Activated naive CD8-positive, alpha-beta T cell treated with anti-CD3 and anti-CD28 coated beads, Interleukin-2, amount 10 ng/mL, durations not matched to agents 7 days and 5 days (primary cell): ENCODE measurements around the gene KRTDAP. TPM values are rescaled to one million over a fixed set of nuclear protein-coding genes. Genes with fewer than 3 reads are reported as not detected.
"Not testable (repeated sequence)": the region's sequence is repeated elsewhere in the genome, so short reads cannot be mapped to it uniquely, and the experiment has no call there.

Source experiments
- ATAC-seq: fragments of 150-1000 bp; cut with Tn5 transposase; one replicate; pipeline ENCODE4 v1.10.0; 2021; ENCODE audit warnings: low read depth, moderate library complexity
- POLR2A ChIA-PET: fragments of 350-600 bp; sonication (Branson Sonifier 250); formaldehyde crosslinking; loops from one replicate; lab custom pipeline; 2021; ENCODE audit warnings: antibody characterized with exemption; lab: Charles Lee
- DNase-seq: peaks from one replicate; pipeline ENCODE4 v3.0.0; 2021
- H3K27ac Mint-ChIP-seq: one replicate; pipeline ENCODE4 v1.8.0; 2022; ENCODE audit warnings: mild to moderate bottlenecking, mixed read lengths
- H3K27me3 Mint-ChIP-seq: one replicate; pipeline ENCODE4 v1.8.0; 2022; ENCODE audit warnings: mild to moderate bottlenecking, moderate library complexity, mixed read lengths
- H3K36me3 Mint-ChIP-seq: one replicate; pipeline ENCODE4 v1.8.0; 2021; ENCODE audit warnings: mild to moderate bottlenecking, mixed read lengths
- H3K4me1 Mint-ChIP-seq: one replicate; pipeline ENCODE4 v1.8.0; 2021; ENCODE audit warnings: mixed read lengths
- H3K4me3 Mint-ChIP-seq: one replicate; pipeline ENCODE4 v1.8.0; 2022; ENCODE audit warnings: mild to moderate bottlenecking, moderate library complexity, mixed read lengths
- H3K9me3 Mint-ChIP-seq: one replicate; pipeline ENCODE4 v1.8.0; 2021; ENCODE audit warnings: mixed read lengths
- total RNA-seq, 2 experiments: library from RNA; stranded (reverse); gene quantifications; one replicate each; pipeline ENCODE4 v1.2.3, GENCODE V29; 2021

Gene KRTDAP
- total RNA-seq, 2 experiments from 2014 or later = not detected

DNA sequence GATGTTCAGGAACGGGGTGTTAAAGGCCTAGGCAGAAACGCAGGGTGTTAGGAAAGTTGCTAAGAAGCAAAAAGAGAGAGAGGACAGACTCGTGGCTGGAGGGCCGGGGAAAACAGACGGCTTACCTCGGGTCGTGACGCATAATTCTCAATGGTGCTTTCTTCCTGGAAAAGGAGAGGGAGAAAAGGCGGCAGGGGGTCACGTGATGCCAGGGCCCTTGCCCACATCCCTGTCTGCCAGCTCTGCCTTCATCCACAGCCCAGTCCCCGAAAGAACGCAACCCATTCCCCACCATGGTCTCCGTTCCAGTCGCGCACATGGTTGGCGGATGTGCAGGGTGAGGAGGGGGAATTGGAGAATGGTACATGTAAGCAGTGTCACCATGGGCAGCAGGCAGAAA lies 1.6 kb downstream of the KRTDAP start:
- Mint-ChIP-seq H3K9me3 (no peaks in the 10 kb centered on the region), H3K27ac (no peak overlapping the region), H3K4me3 (no peak overlapping the region), H3K36me3 (no peaks in the 10 kb centered on the region), H3K27me3 (peaks cover 21% of the 10 kb centered on the region), H3K4me1 (peaks cover 2% of the 10 kb centered on the region)
- POLR2A ChIA-PET = no interaction called here
- no peak for DNase-seq
- ATAC-seq = no peak

DNA sequence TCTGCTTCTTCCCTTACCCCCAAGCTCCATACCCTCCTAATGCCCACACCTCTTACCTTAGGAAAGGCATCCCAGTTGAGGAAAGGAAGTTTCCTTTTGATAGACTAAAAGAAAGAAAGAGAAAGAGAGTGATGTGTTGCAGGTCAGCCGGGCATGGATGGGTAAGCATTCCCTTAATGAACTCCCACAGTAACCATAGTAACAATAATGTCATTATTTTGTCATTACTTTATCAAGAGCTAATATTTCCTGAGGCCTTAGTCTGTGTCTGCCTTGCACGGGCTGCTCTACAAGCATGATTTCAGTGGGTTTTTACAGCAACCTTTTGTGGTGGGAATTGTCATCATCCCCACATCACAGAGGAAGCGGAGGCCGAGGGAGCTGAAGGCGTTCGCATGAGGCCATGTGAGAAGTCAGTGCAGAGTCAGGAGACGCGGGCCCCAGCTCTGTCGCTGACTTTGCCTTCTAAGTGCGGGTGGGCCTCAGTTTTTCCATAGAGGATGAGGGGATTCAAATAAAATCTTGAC lies 2.5 kb downstream of the KRTDAP start:
- Mint-ChIP-seq H3K27ac (no peak overlapping the region), H3K27me3 (peaks cover 15% of the 10 kb centered on the region), H3K36me3 (no peaks in the 10 kb centered on the region), H3K4me1 (peaks cover 2% of the 10 kb centered on the region), H3K9me3 (no peaks in the 10 kb centered on the region), H3K4me3 (no peak overlapping the region)
- ATAC-seq = no peak
- POLR2A ChIA-PET = no interaction called here
- DNase-seq = no peak

DNA sequence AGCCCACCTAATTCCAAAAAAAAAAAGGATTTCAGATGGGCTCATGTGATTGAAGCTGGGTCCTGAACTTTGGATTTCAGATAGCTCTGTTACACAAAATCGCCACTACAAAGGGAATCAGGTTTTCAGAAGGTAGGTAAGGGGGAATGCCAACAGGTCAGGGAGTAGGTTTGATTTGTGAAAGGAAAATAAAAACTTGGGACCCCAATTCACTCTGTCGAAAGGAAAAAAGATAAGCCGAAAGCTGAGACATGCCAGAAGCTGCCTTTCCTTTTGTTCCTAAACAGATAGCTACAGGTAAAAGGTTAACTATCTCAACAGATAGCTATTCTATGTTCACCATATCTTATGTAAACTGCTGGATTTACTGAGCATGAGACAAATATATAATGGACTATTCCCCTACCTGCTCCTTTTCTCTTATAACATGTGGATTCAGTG lies 4.0 kb downstream of the KRTDAP start:
- peaks cover 2% of the 10 kb centered on the region for H3K4me1 Mint-ChIP-seq
- POLR2A ChIA-PET = no interaction called here
- peaks cover 16% of the 10 kb centered on the region for H3K27me3 Mint-ChIP-seq
- no peaks in the 10 kb centered on the region for H3K9me3 Mint-ChIP-seq
- ATAC-seq (no peak), DNase-seq (no peak)
- no peaks in the 10 kb centered on the region for H3K36me3 Mint-ChIP-seq
- H3K27ac Mint-ChIP-seq = no peak overlapping the region
- H3K4me3 Mint-ChIP-seq = no peak overlapping the region

DNA sequence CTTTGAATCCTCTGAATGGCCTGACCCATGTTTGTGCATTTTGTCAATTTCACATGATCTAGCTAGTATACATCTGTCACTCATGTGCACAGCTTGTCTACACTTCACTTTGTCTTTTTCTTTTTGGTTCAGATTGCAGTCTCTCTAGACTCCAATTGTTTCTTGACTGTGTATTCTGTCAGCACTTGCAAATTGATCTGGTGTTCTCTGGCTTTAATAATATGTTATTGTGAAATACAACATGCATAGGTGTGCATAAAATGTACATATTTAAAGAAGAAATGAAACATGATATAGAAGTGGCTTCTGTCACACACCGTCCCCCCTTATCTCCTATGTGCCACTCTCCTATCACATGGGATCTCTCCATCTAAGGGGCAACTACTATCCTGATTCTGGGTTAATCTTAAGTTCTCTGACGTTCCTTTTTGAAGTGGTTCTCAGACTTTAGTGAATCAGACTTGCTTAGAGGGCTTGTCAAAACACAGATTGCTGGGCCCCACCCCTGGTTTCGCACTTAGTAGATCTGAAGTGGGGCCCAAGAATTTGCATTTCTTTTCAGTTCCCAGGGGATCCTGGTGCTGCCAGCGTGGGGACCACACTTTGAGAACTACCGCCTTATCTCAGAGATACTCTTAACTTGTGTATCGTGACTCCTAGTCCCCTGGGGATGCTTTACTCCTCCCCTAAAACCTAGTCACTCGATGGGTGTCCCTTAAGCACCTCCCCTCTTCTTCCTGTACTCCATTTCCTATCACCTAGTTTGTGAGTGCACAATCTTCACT lies 5.8 kb downstream of the KRTDAP start:
- Mint-ChIP-seq H3K9me3 (no peaks in the 10 kb centered on the region), H3K27ac (no peak overlapping the region), H3K36me3 (no peaks in the 10 kb centered on the region), H3K4me1 (peaks cover 2% of the 10 kb centered on the region), H3K27me3 (peaks cover 14% of the 10 kb centered on the region), H3K4me3 (no peak overlapping the region)
- no peak for ATAC-seq
- no peak for DNase-seq
- POLR2A ChIA-PET = no interaction called here

DNA sequence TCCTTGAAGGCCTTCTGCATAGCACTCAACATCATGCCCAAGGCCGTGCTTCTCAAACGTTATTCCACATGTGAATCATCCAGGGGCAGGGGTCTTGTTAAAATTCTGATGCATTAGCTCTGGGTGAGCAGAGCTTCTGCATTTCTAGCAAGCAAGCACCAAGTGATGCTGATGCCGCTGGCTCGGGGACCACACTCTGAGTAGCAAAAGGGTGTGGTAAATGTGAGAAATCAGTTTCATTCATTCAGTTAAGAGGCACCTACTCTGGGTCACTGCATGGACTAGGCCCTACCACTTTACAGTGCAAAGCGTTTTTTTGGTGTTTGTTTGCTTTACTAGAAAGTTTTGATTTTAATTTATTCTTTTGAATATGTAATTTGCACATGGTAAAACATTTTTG lies 7.2 kb downstream of the KRTDAP start:
- no peak for ATAC-seq
- POLR2A ChIA-PET = no interaction called here
- H3K4me3 Mint-ChIP-seq = no peak overlapping the region
- no peaks in the 10 kb centered on the region for H3K36me3 Mint-ChIP-seq
- no peak overlapping the region for H3K27ac Mint-ChIP-seq
- peaks cover 2% of the 10 kb centered on the region for H3K4me1 Mint-ChIP-seq
- H3K9me3 Mint-ChIP-seq = no peaks in the 10 kb centered on the region
- H3K27me3 Mint-ChIP-seq = peaks cover 14% of the 10 kb centered on the region
- DNase-seq = no peak

DNA sequence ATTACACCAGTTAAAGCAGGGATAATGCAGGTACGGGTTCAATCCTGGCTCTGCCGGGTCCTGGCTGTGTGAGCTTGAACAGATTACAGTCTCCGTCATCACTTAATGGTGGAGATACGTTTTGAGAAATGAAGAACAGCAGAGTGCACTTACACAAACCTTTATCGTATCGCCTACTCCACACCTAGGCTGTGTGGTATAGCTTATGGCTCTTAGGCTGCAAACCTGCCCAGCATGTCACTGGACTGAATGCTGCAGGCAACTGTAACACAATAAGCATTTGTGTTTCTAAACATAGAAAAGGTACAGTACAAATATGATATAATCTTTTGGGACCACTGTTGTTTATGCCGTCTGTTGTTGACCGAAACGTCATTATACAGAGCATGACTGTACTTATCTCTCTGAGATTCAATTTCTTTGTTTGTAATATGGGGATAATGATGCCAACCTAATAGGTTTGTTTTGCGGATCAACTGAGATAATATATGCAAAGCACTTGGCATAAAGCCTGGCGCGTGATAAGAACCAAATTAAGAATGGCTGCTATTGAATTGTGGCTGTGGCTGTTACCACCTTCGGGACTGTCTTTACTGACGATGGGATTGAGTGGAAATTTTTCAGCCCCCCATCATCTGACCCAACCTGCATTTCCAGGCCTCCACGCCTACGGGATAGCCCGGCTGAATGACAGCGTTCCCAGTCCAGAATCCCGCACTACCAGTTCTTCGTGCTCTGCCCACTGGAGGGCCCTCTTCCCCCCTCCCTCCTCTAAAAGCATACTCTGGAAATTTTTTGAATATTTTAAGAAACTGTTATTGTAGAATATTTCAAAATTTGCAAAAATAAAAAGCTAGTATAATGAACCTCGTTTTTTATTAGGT lies 11.2 kb downstream of the KRTDAP start:
- Mint-ChIP-seq H3K27me3 (peaks cover 14% of the 10 kb centered on the region), H3K36me3 (no peaks in the 10 kb centered on the region), H3K4me1 (peaks cover 1% of the 10 kb centered on the region), H3K4me3 (no peak overlapping the region), H3K27ac (no peak overlapping the region), H3K9me3 (no peaks in the 10 kb centered on the region)
- DNase-seq = no peak
- no peak for ATAC-seq
- POLR2A ChIA-PET = no interaction called here

DNA sequence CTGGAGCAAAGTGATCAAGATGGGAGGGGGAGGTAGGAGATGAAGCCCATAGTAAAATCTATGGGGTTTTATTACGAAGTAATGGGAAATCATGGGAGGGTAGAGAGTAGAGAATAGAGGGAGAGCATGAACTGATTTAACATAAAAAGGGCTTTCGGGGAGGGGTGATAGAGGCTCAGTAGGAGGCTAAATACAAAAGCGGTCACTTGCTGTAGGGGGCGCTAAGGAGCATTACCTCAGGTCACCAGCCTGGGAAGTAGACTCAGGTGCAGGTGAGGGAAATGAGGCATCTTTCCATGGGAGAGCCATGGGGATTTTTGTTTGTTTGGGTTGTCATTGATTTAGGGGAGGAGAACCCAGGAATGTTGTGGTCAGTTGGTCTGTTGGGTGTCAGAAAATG lies 14.1 kb downstream of the KRTDAP start:
- POLR2A ChIA-PET = no interaction called here
- H3K9me3 Mint-ChIP-seq = no peaks in the 10 kb centered on the region
- no peak overlapping the region for H3K27ac Mint-ChIP-seq
- ATAC-seq (no peak), DNase-seq (no peak)
- H3K4me1 Mint-ChIP-seq = peaks cover 1% of the 10 kb centered on the region
- H3K27me3 Mint-ChIP-seq = peaks cover 10% of the 10 kb centered on the region
- H3K4me3 Mint-ChIP-seq = no peak overlapping the region
- H3K36me3 Mint-ChIP-seq = no peaks in the 10 kb centered on the region

DNA sequence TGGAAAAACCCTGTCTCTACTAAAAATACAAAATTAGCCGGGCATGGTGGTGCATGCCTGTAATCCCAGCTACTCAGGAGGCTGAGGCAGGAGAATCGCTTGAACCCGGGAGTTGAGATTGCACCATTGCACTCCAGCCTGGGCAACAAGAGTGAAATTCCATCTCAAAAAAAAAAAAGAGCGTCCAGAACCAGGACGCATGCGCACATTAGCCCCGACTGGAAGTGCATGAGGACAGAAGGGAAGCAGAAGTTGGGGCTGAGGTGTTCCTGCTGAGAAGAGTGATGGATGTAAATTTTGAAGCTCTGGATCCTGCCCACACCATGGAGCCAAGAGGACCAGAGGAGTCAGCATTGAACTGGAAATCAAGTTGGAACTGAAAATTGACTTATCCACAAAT lies 15.7 kb downstream of the KRTDAP start:
- H3K36me3 Mint-ChIP-seq, H3K4me3 Mint-ChIP-seq, DNase-seq, POLR2A ChIA-PET, H3K9me3 Mint-ChIP-seq, H3K4me1 Mint-ChIP-seq, ATAC-seq, H3K27ac Mint-ChIP-seq: not testable (repeated sequence)
- H3K27me3 Mint-ChIP-seq = peaks cover 10% of the 10 kb centered on the region

DNA sequence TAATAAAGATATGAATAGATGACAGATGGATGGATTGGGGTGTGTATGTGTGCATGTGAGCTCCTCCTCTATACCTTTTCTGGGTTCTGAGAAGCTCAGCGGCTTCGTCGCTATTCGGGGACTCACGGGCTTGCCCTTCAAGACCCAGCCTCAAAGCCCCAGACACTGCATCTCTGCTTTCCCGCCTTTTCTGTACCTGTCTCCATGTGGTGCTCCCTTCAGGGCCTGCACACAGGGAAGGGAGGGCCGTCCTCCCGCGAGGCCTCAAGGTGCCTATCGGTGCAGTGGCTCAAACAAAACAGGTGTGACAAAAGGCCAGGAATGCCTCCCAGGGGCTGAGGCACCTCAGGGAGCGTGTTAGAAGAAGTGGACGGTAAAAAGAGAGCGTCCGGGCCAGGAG lies 16.2 kb downstream of the KRTDAP start:
- Mint-ChIP-seq H3K27ac (no peak overlapping the region), H3K4me3 (no peak overlapping the region), H3K36me3 (no peaks in the 10 kb centered on the region), H3K27me3 (peaks cover 10% of the 10 kb centered on the region), H3K4me1 (peaks cover 1% of the 10 kb centered on the region), H3K9me3 (no peaks in the 10 kb centered on the region)
- POLR2A ChIA-PET = no interaction called here
- ATAC-seq (no peak), DNase-seq (no peak)

DNA sequence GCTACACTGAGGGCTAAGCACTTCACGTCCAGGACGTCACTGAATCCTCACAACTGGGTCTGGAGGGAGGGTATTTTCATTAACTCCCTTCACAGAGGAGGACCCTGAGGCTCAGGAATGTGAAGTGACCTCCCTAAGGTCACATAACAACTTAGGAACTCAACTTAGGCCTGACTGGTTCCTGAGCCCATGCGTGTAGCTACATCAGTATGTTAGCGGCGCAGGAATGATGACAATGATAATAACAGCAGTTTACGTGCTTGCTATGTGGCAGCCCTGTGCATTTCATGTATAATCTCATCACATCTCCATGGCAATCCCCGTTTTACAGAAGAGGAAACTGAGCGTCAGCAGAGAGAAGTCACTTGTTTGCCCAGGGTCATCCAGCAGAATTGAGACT lies 18.3 kb downstream of the KRTDAP start:
- peaks cover 10% of the 10 kb centered on the region for H3K27me3 Mint-ChIP-seq
- H3K27ac Mint-ChIP-seq = no peak overlapping the region
- H3K36me3 Mint-ChIP-seq = no peaks in the 10 kb centered on the region
- H3K4me1 Mint-ChIP-seq = peaks cover 4% of the 10 kb centered on the region
- H3K4me3 Mint-ChIP-seq = no peak overlapping the region
- POLR2A ChIA-PET = interaction anchor here (1.1 kb wide), 1 partner anchor 9 kb away, joined by 3 read pairs; no protein-coding TSS in a partner anchor
- no peaks in the 10 kb centered on the region for H3K9me3 Mint-ChIP-seq
- no peak for DNase-seq
- ATAC-seq = no peak

DNA sequence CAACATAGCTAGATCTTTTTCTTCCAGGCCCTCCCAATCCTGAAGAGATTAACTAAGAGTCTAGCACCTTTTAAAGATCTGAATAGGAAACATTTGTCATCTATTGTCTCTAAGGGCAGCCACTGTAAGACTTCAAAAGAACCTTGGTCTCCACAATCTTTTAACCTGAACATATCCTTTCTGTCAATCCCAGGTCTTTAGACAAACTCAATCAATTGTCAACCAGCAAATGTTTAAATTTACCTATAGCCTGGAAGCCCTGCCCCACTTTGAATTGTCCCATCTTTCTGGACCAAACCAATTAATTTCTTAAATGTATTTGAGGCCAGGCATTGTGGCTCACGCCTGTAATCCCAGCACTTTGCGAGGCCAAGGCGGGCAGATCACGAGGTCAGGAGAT lies 19.2 kb downstream of the KRTDAP start:
- H3K27me3 Mint-ChIP-seq, POLR2A ChIA-PET, DNase-seq, ATAC-seq, H3K4me3 Mint-ChIP-seq, H3K36me3 Mint-ChIP-seq, H3K4me1 Mint-ChIP-seq, H3K27ac Mint-ChIP-seq, H3K9me3 Mint-ChIP-seq: not testable (repeated sequence)

DNA sequence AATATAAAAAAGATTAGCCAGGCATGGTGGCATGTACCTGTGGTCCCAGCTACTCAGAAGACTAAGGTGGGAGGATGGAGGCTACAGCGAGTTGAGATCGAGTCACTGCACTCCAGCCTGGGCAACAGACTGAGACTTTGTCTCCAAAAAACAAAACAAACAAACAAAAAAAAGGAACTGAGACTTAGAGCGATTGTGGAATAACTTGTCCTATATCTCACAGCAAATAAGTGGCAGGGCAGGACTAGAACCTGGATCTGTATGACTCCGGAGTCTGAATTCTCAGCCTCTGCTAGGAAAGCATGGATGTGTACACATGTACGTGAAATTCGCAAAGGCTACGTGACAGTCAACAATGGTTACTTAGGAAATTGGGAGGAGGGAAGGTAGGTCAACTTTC lies 20.1 kb downstream of the KRTDAP start:
- Mint-ChIP-seq H3K36me3 (no peaks in the 10 kb centered on the region), H3K9me3 (no peaks in the 10 kb centered on the region), H3K4me1 (peaks cover 5% of the 10 kb centered on the region), H3K27ac (no peak overlapping the region), H3K4me3 (no peak overlapping the region), H3K27me3 (peaks cover 7% of the 10 kb centered on the region)
- DNase-seq (no peak), ATAC-seq (no peak)
- POLR2A ChIA-PET = no interaction called here

DNA sequence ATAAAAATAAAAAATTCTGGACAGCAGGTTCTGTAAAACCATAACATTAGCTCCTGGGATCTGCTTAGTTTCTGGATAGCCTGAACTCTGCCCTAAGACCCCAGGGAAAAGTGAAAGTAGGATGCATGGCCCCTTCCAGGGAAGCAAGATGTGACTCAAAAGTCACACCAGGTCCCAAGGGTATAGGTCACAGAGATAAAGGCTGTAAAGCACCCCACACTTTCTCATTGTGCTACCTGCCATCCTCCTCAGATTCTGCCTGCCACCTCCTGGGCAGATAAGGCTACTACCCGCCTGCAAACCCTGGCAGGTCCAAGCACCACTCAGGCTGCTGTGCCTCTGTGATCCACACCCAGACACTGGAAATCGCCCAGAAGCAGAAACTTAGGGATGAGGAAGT lies 21.6 kb downstream of the KRTDAP start:
- Mint-ChIP-seq H3K27me3 (peaks cover 9% of the 10 kb centered on the region), H3K9me3 (no peaks in the 10 kb centered on the region), H3K4me3 (no peak overlapping the region), H3K27ac (no peak overlapping the region), H3K4me1 (peaks cover 9% of the 10 kb centered on the region), H3K36me3 (no peaks in the 10 kb centered on the region)
- POLR2A ChIA-PET = interaction anchor here (1.2 kb wide), 1 partner anchor 116 kb away, joined by 5 read pairs; no protein-coding TSS in a partner anchor
- DNase-seq (peak; percentile 54), ATAC-seq (peak; percentile 97)
